Measurements from ENCODE around the gene DHRS13. TPM values are rescaled to one million over a fixed set of nuclear protein-coding genes. Genes with fewer than 3 reads are reported as not detected.
A peak's percentile ranks its signal among the peaks of the same experiment; 100 is the strongest.
"Not testable (repeated sequence)": the region's sequence is repeated elsewhere in the genome, so short reads cannot be mapped to it uniquely, and the experiment has no call there.

Gene DHRS13
- total RNA-seq, 1 donor from 2014 or later = 16.5 TPM

- DNase-seq (ENCODE audit: low read depth) = no peak
Measured at GRCh38 chr17:28935744-28936460, 33.0 kb upstream of the DHRS13 start.

- not testable (repeated sequence) for DNase-seq (ENCODE audit: low read depth)
Measured at GRCh38 chr17:28934508-28934907, 31.6 kb upstream of the DHRS13 start.

GRCh38 chr17:28929787-28930186, 26.9 kb upstream of the DHRS13 start:
- DNase-seq (ENCODE audit: low read depth) = no peak

GRCh38 chr17:28928061-28928460, 25.2 kb upstream of the DHRS13 start:
- peak; percentile 81 for DNase-seq (ENCODE audit: low read depth)

- DNase-seq (ENCODE audit: low read depth) = no peak
Measured at GRCh38 chr17:28926786-28927185, 23.9 kb upstream of the DHRS13 start.

GRCh38 chr17:28926366-28926765, 23.5 kb upstream of the DHRS13 start:
- no peak for DNase-seq (ENCODE audit: low read depth)

GRCh38 chr17:28925912-28926365, 23.1 kb upstream of the DHRS13 start:
- DNase-seq (ENCODE audit: low read depth) = peak; percentile 84

GRCh38 chr17:28920201-28920600, 17.3 kb upstream of the DHRS13 start:
- DNase-seq (ENCODE audit: low read depth) = no peak

- DNase-seq (ENCODE audit: low read depth) = no peak
Measured at GRCh38 chr17:28918295-28918694, 15.4 kb upstream of the DHRS13 start.

GRCh38 chr17:28917465-28917864, 14.6 kb upstream of the DHRS13 start:
- DNase-seq (ENCODE audit: low read depth) = no peak

- no peak for DNase-seq (ENCODE audit: low read depth)
Measured at GRCh38 chr17:28917029-28917428, 14.2 kb upstream of the DHRS13 start.

GRCh38 chr17:28916302-28916934, 13.5 kb upstream of the DHRS13 start:
- peak; percentile 54 for DNase-seq (ENCODE audit: low read depth)

GRCh38 chr17:28912938-28913333, 10.1 kb upstream of the DHRS13 start:
- no peak for DNase-seq (ENCODE audit: low read depth)

GRCh38 chr17:28912281-28912937, 9.5 kb upstream of the DHRS13 start:
- no peak for DNase-seq (ENCODE audit: low read depth)

- DNase-seq (ENCODE audit: low read depth) = no peak
Measured at GRCh38 chr17:28911411-28912045, 8.6 kb upstream of the DHRS13 start.

- no peak for DNase-seq (ENCODE audit: low read depth)
Measured at GRCh38 chr17:28910534-28910933, 7.7 kb upstream of the DHRS13 start.

- peak; percentile 36 for DNase-seq (ENCODE audit: low read depth)
Measured at GRCh38 chr17:28908640-28909167, 5.8 kb upstream of the DHRS13 start.

GRCh38 chr17:28907709-28908475, 5.0 kb upstream of the DHRS13 start:
- no peak for DNase-seq (ENCODE audit: low read depth)

GRCh38 chr17:28906706-28907438, 4.0 kb upstream of the DHRS13 start:
- no peak for DNase-seq (ENCODE audit: low read depth)

GRCh38 chr17:28906276-28906675, 3.4 kb upstream of the DHRS13 start:
- no peak for DNase-seq (ENCODE audit: low read depth)

GRCh38 chr17:28904800-28905199, 1.9 kb upstream of the DHRS13 start:
- no peak for DNase-seq (ENCODE audit: low read depth)

Data from renal cortical epithelial cell (primary cell).